GM21390 (cell line): ENCODE data around the gene TRAK1.

Experiments
- ATAC-seq: cut with Tn5 transposase; IDR thresholded peaks from one replicate; pipeline ENCODE4 v1.9.1; 2021; ENCODE audit not compliant: unreplicated experiment

The TRAK1 gene

DNA sequence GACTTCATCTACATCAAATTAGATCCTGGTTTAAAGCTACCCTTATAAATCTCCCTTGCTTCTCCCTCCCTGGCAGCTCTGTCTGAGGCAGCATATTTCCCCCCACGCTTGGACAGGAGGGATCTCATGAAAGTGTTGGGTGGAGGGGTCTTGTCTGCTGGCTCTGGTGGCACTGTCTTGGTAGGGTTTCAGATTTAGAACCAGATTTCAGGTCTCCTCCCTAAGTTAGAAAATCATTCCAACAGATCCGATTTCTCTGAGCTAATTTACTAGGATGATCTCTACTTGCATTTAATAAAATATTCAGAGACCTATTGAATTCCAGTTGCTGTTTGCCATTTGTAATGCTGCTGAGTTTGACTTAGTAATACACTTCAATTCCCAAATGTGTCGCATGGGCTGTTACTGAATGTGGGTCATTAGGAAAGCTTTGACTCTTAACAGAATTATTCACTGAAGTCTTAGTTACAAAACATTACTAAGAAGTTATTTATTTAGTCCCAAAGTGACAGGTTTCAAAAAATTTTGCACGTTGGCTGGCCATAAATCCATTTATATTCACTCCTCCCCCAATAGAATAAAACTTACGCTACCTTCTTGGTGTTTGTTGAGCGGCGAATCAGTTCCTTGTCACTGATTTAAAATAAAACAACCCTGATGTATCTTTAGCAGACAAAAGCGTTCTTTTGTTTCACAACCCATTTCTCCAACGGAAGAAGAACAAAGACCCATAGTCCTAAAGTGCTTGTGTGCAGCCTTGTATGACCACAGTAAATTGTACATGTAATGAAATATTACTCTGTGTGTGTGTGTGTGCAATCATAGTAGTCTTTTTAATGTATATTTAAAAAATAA lies 84.5 kb downstream of the TRAK1 start:
- ATAC-seq = no peak

DNA sequence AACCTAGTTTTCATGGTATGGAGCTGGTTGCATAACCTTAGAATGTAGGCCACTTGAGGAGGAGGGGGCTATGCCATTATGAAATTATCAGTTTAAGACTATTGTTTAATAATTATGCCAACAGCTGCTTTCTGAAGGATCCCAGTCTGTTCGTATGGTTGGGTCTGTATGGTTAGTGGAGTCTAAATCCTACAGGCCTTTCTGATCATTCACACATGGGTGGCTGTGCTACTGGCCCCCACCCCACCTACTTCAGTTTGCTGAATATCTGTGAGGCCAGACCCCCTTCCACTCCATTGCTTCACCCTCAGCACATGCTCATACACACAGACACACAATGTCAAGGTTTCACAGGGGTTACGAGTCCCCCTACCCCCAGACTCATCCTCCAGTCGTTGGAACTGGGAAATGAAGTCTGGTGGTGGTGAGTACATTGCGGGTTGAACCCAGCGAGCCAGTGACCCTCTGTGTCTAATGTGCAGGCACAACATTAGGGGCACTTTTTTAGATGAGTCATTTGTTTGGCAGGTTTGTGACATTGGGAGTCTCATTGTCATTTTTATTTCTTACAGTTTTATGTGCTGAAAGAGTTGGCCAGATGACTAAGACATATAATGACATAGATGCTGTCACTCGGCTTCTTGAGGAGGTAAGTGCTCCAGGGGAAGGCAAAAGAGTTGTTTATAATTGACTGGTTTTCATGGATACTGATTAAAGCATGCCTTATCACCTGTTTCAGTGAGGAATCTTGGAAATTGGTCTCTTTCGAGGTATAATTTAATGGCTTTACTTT lies 85.3 kb downstream of the TRAK1 start:
- ATAC-seq = no peak

DNA sequence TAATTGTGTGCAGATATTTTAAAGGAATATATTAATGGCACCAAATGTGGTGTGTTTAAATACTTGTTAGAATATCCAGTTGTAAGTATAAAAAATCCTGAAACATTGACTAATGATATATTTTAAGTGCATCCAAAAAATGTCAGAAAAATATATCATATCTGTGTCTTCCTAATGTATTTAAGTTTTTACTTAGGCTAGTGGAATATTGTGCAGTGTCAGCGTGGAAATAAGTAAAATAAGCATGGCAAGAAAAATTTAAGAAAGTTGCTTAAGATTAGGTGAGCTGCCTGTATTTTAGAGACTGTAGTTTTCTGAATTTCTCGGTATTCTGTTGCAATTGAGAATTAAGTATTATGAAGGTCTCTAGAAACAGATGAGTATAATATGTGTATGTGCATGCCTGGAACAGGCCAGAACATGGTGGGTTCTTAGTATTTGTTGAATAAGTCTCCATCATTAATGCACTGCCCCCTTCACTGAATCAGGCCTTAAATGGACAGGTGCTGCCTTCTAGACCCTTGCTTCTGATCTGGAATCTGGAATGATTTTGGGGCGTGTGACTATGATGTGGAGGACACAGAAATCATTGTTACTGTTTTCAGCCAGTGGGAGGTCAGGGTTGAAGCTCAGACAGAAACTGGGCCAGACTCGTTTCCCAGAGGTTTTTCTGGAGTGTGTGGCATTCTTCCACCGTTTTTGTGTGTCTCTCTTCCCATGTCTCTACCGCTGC lies 86.1 kb downstream of the TRAK1 start:
- no peak for ATAC-seq

DNA sequence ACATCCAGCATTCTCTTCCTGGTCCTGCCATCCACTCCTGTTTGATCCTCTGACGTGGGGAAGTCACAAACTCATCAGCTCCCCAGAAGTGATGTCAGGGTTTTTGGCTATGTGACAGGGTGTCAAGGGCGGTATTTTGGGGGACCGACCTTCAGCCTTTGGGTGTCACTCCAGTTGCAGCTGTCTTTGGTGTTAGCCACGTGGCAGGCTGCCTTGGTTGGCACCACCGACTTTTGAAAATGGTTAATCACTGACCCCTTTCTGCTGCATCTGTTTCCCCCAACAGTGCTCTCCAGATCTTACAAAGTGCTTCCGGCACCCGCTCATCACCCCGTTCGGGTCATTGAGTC lies 86.6 kb downstream of the TRAK1 start:
- no peak for ATAC-seq

DNA sequence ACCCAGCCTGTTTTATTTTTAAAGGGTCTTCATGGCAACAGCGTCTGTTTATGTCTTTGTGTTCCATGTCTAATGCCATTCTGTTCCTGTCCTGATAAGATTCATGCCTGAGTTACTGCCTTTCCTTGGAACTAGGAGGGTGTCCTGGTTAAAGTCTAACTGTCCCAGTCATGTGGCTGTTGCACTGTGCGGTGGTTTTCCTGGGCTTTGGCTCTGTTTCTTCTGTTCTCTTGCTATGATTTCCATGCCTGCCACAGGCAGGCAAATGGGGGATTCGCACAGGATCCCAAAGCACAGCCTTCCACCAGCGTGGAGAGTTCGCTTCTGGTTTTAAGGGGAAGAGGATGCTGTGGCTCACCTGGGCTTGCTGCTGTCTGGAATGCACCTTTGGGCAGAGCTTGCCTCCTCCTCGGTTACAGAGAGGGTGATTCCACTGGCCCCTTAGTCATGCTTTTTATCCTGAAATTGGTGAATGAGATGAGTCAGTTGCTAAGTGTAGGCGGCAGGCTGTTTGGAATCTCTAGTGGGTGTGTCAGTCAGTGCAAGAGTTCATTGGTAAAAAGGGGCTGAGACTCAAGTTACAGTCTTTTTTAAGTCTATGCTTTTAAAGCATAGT lies 88.1 kb downstream of the TRAK1 start:
- no peak for ATAC-seq

DNA sequence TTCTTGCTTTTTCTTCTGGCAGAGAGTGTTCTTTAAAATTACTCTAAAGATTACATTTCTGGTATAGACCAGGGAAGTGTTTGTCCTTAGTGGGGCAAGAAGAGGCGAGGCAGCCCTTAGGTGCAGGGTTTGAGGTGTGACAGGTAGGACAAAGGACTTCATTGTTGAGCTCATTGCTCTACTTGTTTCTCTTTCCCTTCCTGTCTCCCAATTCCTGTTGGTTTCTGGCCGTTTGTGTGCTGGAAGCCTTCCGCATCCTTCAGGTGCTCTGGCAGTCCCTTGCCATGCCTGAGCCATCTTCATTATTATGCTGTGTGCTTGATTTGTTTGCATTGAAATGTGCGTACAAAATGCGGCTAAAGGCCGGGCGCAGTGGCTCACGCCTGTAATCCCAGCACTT lies 89.7 kb downstream of the TRAK1 start:
- no peak for ATAC-seq

DNA sequence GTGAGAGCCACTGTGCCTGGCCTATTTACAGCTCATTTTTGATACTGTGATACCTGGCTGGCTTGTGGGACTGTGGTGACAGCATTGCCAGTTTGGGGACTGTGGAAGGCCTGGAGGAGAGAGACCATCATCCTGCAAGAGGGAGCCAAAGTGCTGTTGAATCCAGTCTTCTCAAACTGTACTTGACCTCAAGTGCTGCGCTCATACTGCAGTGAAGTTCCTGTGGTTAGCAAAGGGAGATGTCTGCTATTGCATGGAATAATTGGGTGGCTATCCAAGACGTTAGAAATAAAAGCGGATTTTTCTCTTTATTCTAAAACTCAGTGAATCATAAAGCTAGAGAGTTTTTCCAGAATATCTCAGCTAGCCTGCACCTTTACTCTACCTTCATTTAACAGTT lies 91.4 kb downstream of the TRAK1 start:
- ATAC-seq = no peak

DNA sequence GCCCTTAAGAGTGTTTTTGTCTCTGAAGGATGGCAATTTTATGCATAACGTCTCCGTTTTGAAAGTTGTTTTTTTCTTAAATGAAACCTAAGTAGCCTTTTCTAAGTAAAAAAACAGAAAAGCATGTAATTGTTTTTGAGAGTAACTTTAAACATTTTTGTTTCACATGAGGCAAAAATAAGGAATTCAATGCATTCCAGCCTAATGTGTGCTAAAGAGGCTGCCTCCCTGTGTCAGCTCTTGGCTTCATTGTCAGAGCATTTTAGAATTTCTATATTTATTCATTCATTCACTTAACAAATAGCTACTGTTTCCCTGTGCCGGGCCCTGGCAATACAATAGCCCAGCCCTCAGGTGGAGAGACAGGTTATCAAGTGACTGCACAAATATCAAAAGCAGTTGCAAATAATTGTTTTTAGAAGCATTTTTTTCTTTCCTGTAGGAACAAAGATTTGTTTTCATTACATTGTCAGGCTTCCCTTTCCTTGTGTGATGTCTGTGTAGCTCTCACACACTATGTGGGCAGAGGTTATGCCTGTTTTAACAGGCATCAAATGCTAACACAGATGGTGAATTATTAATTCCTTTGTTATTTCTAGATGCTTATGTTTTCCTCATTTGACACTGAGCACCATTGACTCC lies 93.0 kb downstream of the TRAK1 start:
- ATAC-seq = no peak

DNA sequence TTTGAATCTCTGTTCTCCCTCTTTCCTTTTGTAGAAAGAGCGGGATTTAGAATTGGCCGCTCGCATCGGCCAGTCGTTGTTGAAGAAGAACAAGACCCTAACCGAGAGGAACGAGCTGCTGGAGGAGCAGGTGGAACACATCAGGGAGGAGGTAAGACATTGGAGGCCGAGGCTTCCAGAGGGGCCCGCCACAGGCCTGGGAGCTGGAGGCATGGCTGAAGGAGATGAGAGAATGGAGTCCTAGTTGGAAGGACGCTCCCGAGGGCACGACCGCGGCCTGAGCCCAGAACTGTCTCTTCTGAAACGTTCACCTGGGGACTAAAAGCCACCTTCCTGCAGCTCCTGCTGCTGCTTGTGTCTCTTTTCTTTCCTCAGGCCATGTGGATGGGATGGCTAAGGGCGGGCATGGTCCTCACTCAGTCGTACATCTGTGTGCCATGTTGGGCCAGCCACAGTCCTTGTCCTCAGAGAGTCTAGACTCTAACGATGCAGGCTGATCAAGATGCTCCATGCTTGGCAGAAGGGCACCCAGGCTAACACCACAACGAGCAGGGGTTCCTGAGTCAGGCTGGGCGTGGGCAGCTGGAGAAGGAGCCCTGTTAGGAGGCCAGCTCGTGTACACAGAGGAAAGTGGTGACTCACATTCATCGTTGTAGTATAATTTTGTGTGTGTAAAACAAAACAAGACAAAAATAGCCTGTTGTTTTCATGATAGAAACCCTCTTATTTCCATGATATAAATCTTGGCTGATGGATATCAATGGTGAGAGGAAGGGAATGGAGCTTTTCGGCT lies 93.7 kb downstream of the TRAK1 start:
- ATAC-seq = no peak

DNA sequence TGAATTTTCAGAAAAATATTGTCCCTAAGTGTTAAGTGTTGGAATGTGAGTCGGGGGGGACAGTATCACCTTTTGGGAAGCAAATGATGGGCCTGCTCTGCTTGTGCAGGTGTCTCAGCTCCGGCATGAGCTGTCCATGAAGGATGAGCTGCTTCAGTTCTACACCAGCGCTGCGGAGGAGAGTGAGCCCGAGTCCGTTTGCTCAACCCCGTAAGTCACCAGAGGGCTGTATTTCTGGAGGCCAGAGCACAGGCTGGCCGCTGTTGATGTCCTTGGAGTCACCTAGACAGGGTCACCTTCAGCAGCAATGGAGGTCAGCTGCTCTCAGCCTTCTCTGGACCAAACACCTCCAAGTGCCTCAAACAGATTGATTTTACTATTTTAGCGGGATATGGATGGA lies 96.8 kb downstream of the TRAK1 start:
- no peak for ATAC-seq

DNA sequence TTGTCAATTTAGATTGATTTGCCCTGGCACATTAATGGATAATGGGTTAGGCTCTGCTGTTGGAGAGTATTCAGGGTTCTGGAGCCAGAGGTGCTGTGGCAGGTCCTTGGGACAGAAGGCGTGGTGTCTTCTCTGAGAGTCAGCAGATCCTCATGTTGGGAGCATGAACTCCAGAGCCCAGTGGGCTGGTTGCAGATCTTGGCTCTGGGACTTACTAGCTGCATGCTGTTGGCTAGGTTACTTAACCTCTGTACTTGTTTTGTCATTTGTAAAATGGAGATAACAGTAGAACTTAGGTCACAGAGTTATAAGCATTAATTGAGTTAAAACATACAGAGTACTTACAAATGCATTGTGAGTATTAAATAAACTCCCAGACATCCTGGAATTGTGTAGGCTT lies 97.2 kb downstream of the TRAK1 start:
- no peak for ATAC-seq

DNA sequence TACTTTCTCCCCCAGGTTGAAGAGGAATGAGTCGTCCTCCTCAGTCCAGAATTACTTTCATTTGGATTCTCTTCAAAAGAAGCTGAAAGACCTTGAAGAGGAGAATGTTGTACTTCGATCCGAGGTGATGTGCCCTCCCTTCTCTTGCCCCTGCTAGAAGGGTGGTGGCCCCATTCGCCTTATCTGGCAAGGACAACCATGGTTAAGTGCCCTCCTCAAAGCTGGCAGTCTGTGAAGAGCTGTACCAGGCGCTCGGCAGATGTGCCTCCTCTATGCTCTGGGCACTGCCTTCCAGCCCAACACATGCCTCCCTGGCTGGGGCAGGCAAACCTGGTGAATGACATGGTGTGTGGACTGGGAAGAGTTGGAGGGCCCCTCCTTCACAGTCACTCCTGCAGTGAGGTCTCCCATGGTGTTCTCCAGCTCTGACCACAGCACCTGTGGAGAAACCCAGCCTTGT lies 97.9 kb downstream of the TRAK1 start:
- ATAC-seq = no peak

DNA sequence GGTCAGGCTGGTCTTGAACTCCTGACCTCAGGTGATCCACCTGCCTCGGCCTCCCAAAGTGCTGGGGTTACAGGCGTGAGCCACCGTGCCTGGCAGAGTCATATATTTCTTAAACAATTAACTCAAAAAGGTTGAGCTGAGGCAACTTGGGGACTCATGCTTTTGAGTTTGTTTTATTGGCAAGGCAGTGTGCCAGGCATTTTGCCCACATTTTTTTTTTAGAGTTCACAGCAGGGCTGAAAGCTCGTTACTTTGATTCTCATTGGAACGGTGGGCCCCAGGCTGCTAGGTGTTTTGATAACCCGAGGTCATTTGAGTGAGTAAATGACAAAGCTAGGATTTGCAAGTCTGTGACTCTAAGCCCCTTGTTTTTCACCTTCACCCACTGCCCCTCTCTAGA lies 98.6 kb downstream of the TRAK1 start:
- no peak for ATAC-seq

DNA sequence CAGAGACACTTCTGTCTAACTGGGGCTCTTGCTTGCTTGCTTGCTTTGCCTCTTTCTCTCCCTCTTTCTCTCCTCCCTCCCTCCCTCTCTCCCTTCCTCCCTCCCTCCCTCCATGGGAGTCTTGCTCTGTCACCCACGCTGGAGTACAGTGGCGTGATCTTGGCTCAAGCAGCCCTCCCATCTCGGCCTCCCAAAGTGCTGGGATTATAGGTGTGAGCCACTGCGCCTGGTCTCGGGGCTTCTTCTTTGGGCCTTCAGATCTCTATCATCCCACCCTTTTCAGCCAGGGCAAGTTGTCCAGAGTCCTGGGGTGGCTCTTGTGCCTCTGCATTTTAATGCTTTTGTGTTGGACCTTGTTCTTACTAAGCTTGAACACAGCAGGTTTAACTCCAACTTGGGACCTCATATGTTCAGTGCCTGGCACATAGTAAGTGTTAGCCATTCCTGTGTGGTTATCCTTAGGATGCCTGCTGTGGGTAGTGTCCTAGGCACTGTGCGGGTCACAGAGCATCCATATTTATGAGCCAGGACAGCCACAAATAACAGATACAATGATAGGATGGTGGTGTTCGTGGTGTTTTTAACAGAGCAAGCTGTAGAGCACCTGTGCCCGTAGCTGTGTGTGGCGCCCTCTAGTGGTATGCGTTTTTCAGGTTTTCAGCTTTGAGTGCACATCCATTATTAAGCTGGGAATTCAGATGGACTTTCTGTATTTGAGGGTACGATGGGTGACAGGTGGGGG lies 99.7 kb downstream of the TRAK1 start:
- no peak for ATAC-seq

DNA sequence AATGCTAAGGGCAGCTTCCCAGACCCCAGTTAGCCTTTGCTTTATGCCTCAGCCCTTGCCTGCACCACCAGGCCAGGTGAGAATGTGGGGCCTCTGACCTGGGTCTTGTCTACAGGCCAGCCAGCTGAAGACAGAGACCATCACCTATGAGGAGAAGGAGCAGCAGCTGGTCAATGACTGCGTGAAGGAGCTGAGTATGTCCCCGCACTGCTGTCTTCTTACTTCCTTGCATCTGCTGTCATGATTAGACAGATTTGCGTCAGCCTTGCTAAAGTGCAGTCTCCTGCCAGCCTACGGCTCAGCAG lies 100.2 kb downstream of the TRAK1 start:
- ATAC-seq = no peak

DNA sequence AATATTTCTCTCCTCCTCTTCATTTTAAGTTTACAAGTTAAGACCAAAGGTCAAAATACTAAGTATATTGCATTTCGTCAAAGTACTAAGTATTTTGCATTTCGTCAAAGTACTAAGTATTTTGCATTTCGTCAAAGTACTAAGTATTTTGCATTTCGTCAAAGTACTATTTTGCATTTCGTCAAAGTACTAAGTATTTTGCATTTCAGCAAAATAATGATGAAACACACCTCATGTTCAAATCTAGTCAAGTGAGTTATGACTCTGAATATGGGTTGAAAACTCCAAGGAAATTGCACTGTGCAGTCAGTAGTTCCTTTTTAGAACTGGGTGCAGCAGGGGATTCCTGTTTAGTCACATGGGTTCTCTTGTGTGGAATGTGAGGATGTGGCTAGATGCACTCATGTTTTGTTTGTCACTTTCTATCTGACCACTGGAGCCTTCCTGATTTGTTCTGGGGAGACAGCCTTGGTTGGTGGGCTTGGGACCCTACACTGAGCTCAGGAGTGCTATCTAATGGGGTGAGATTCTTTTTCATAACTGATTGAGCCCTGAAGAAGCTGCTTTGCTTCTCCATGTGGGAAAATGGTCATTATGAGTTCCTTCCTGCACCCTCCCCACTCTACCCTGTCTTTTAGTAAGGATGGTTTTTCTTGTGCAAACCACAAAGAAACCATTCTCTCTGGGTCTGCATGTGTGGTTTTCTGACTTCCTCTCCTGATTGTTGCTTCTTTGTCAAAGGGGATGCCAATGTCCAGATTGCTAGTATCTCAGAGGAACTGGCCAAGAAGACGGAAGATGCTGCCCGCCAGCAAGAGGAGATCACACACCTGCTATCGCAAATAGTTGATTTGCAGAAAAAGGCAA lies 101.4 kb downstream of the TRAK1 start:
- ATAC-seq = peak; percentile 41

DNA sequence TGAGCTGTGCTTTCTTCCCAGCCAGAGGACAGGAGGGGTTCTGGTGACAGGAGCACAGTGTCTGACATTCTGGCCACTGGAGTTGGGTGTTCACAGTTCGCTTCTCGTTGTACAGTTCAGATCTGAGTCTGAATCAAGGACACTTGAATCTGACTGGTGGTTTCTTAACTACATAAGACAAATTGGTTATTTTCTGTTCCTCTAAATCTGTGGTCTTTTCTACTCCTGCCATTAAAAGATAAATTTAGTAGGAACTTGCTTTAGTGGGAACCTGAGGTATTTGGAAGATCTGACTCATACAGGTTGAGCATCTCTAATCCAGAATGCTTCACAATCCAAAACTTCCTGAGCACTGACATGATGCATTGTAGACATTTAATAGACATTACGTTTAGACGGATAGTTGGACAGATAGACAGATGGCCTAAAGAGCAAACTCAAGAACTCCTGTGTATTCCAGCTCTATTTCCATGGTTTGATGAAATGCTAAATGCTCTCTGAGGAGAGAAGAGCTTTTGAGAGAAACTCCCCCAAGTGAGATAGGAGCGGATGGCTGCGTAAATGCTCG lies 103.9 kb downstream of the TRAK1 start:
- ATAC-seq = no peak

DNA sequence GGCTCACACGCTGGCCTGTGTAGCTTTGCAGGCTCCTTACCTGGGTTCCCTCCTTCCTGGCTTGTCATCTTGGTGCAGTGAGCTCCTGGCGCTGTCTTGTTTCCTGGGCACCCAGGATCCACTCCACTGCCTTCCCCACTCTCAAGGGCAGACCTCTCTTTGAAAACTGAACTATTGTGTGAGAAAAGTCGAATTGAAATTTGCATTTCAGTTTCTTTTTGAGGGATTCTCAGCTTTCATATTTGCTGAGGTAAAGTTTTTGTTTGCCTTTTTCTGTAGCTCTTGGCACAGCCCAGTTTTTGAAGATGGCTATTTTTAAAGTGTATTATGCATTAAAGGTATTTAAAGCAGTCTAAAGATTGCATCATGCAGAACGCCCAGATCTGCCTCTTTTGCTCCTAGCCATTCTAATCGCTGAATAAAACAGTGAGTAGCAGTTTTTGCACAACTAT lies 104.7 kb downstream of the TRAK1 start:
- ATAC-seq = peak; percentile 72
